H9 (cell line): ENCODE data around the gene ARHGAP4. TPM values are rescaled to one million over a fixed set of nuclear protein-coding genes. Genes with fewer than 3 reads are reported as not detected.

Experiments
- DNase-seq: peaks from one replicate; pipeline ENCODE4 v3.0.0-alpha.2; 2017
- H2AFZ ChIP-seq: one replicate; pipeline ENCODE4 v1.6.1; 2013; ENCODE audit warnings: mild to moderate bottlenecking, low read length, control low read depth, moderate library complexity
- H2AK5ac ChIP-seq: 2 replicates; pipeline ENCODE4 v1.6.1; 2013; ENCODE audit warnings: low read length, control low read depth, mixed read lengths; ENCODE audit not compliant: insufficient read length
- H2BK120ac ChIP-seq: one replicate; pipeline ENCODE4 v1.6.1; 2013; ENCODE audit warnings: low read depth, mild to moderate bottlenecking, low read length, control low read depth, inconsistent platforms; ENCODE audit not compliant: poor library complexity, severe bottlenecking
- H2BK12ac ChIP-seq: 2 replicates; pipeline ENCODE4 v1.6.1; 2013; ENCODE audit warnings: low read length, control low read depth, mixed read lengths, low read depth; ENCODE audit not compliant: insufficient read length
- H2BK15ac ChIP-seq: 2 replicates; pipeline ENCODE4 v1.6.1; 2013; ENCODE audit warnings: low read depth, low read length, control low read depth
- H2BK20ac ChIP-seq: one replicate; pipeline ENCODE4 v1.6.1; 2013; ENCODE audit warnings: low read depth, mild to moderate bottlenecking, low read length, control low read depth, inconsistent platforms; ENCODE audit not compliant: poor library complexity, severe bottlenecking
- H2BK5ac ChIP-seq: 2 replicates; pipeline ENCODE4 v1.6.1; 2013; ENCODE audit warnings: low read length, control low read depth, mixed read lengths; ENCODE audit not compliant: insufficient read length
- H3K14ac ChIP-seq: 2 replicates; pipeline ENCODE4 v1.6.1; 2013; ENCODE audit warnings: low read length, control low read depth; ENCODE audit not compliant: insufficient read depth
- H3K18ac ChIP-seq: 2 replicates; pipeline ENCODE4 v1.6.1; 2013; ENCODE audit warnings: low read depth, mild to moderate bottlenecking, mixed read lengths, low read length, control low read depth; ENCODE audit not compliant: insufficient read length
- H3K23ac ChIP-seq: 2 replicates; pipeline ENCODE4 v1.6.1; 2013; ENCODE audit warnings: low read length, control low read depth, mixed read lengths, low read depth; ENCODE audit not compliant: insufficient read length
- H3K23me2 ChIP-seq: 2 replicates; pipeline ENCODE4 v1.6.1; 2013; ENCODE audit warnings: low read depth, mild to moderate bottlenecking, mixed read lengths, low read length, control low read depth; ENCODE audit not compliant: insufficient read length, poor library complexity, severe bottlenecking
- H3K27ac ChIP-seq: 2 replicates; pipeline ENCODE4 v1.5.1; 2013; ENCODE audit warnings: low read length, control low read depth, mixed read lengths, low read depth; ENCODE audit not compliant: insufficient read length
- H3K27me3 ChIP-seq: 2 replicates; pipeline ENCODE4 v1.6.1; 2013; ENCODE audit warnings: low read length, control low read depth, inconsistent platforms; ENCODE audit not compliant: insufficient read depth
- H3K4ac ChIP-seq: 2 replicates; pipeline ENCODE4 v1.6.1; 2013; ENCODE audit warnings: low read depth, mild to moderate bottlenecking, control low read depth, inconsistent platforms, low read length, moderate library complexity
- H3K4me1 ChIP-seq: 2 replicates; pipeline ENCODE4 v1.6.1; 2013; ENCODE audit warnings: low read length, control low read depth, inconsistent platforms; ENCODE audit not compliant: insufficient read depth
- H3K4me2 ChIP-seq: 2 replicates; pipeline ENCODE4 v1.6.1; 2013; ENCODE audit warnings: low read length, control low read depth, mixed read lengths; ENCODE audit not compliant: insufficient read length, insufficient read depth
- H3K56ac ChIP-seq: 2 replicates; pipeline ENCODE4 v1.6.1; 2013; ENCODE audit warnings: low read depth, mild to moderate bottlenecking, mixed read lengths, low read length, control low read depth; ENCODE audit not compliant: insufficient read length
- H3K79me1 ChIP-seq: 2 replicates; pipeline ENCODE4 v1.6.1; 2013; ENCODE audit warnings: low read depth, mild to moderate bottlenecking, moderate library complexity, low read length, control low read depth, inconsistent platforms; ENCODE audit not compliant: insufficient read depth, poor library complexity, severe bottlenecking
- H3K79me2 ChIP-seq: 2 replicates; pipeline ENCODE4 v1.6.1; 2013; ENCODE audit warnings: low read length, control low read depth, inconsistent platforms; ENCODE audit not compliant: insufficient read depth
- H3K9ac ChIP-seq: 2 replicates; pipeline ENCODE4 v1.6.1; 2013; ENCODE audit warnings: low read length, control low read depth, mixed read lengths; ENCODE audit not compliant: insufficient read length; ENCODE audit errors: extremely low read depth
- H3K9me3 ChIP-seq: one replicate; pipeline ENCODE4 v1.6.1; 2013; ENCODE audit warnings: low read depth, low read length, inconsistent platforms; ENCODE audit not compliant: control insufficient read depth
- H3T11ph ChIP-seq: one replicate; pipeline ENCODE4 v1.6.1; 2013; ENCODE audit warnings: mild to moderate bottlenecking, low read length, control low read depth, inconsistent platforms
- H4K20me1 ChIP-seq: one replicate; pipeline ENCODE4 v1.6.1; 2013; ENCODE audit not compliant: control insufficient read depth, insufficient read length, insufficient read depth
- H4K5ac ChIP-seq: 2 replicates; pipeline ENCODE4 v1.6.1; 2013; ENCODE audit warnings: low read depth, mild to moderate bottlenecking, mixed read lengths, low read length, control low read depth; ENCODE audit not compliant: insufficient read length
- H4K8ac ChIP-seq: replicated peaks from 2 replicates; pipeline ENCODE4 v1.6.1; 2013; ENCODE audit warnings: low read length, control low read depth, mixed read lengths, low read depth; ENCODE audit not compliant: insufficient read length
- H4K91ac ChIP-seq: 2 replicates; pipeline ENCODE4 v1.6.1; 2013; ENCODE audit warnings: low read depth, mild to moderate bottlenecking, moderate library complexity, mixed read lengths, low read length, control low read depth; ENCODE audit not compliant: insufficient read length
- H3K27ac Mint-ChIP-seq, 3 experiments: 2 replicates in 2 of 3; 3 replicates in 1 of 3; pipeline ENCODE4 v1.8.0; 2020 to 2021; ENCODE audit warnings: mixed read lengths in 3 of 3, mild to moderate bottlenecking in 1 of 3, moderate library complexity in 1 of 3
- H3K27me3 Mint-ChIP-seq: 2 replicates; pipeline ENCODE4 v1.8.0; 2021; ENCODE audit warnings: low read depth, mild to moderate bottlenecking, moderate library complexity, mixed read lengths
- H3K36me3 Mint-ChIP-seq, 3 experiments: 2 replicates in 2 of 3; 3 replicates in 1 of 3; pipeline ENCODE4 v1.8.0; 2020 to 2021; ENCODE audit warnings: low read depth in 3 of 3, mixed read lengths in 3 of 3; ENCODE audit not compliant: insufficient read depth in 1 of 3
- H3K4me1 Mint-ChIP-seq, 2 experiments: 2 replicates each; pipeline ENCODE4 v1.8.0; 2020; ENCODE audit warnings: mixed read lengths in 2 of 2
- H3K4me3 Mint-ChIP-seq, 2 experiments: 2 replicates in 1 of 2; 3 replicates in 1 of 2; pipeline ENCODE4 v1.8.0; 2020 to 2021; ENCODE audit warnings: mild to moderate bottlenecking in 2 of 2, mixed read lengths in 2 of 2, moderate library complexity in 1 of 2
- H3K9me3 Mint-ChIP-seq, 2 experiments: 2 replicates in 1 of 2; 3 replicates in 1 of 2; pipeline ENCODE4 v1.8.0; 2020; ENCODE audit warnings: mild to moderate bottlenecking in 2 of 2, mixed read lengths in 2 of 2, moderate library complexity in 1 of 2
- CTCF ChIP-seq: fragments of 200-600 bp; sonication (generic); conservative IDR thresholded peaks from 3 replicates; pipeline ENCODE4 v1.8.0; 2021; ENCODE audit warnings: antibody characterized with exemption, mild to moderate bottlenecking
- WGBS: extraction: QIAGEN DNeasy Blood & Tissue Kit; methylation state at CpG from one replicate; pipeline ENCODE4 v1.1.7; 2013; ENCODE audit warnings: missing lambda C conversion rate, low lambda C conversion rate, mixed read lengths; ENCODE audit not compliant: insufficient read length; ENCODE audit errors: extremely low coverage; 5-methylcytosine and 5-hydroxymethylcytosine counted together
- total RNA-seq: library from RNA; stranded (reverse); gene quantifications from 2 replicates; pipeline ENCODE4 v1.2.1, GENCODE V29; 2021

ARHGAP4 gene
- total RNA-seq, 1 experiment from 2014 or later: 37.8 TPM

- Histone ChIP-seq H3K18ac (no peak overlapping the region), H2BK12ac (no peak overlapping the region), H2BK15ac (no peak overlapping the region), H3K9me3 (peaks cover 5% of the 10 kb centered on the region), H2BK20ac (no peak overlapping the region), H3K23me2 (no peaks in the 10 kb centered on the region), H3K4ac (no peak overlapping the region), H4K8ac (no peak overlapping the region), H2BK120ac (no peak overlapping the region), H2AK5ac (no peak overlapping the region), H4K20me1 (no peaks in the 10 kb centered on the region), H3K4me2 (no peak overlapping the region), H3K14ac (no peak overlapping the region), H3K9ac (no peak overlapping the region), H3K27me3 (no peaks in the 10 kb centered on the region), H3T11ph (no peak overlapping the region), H2BK5ac (no peak overlapping the region), H3K79me2 (no peaks in the 10 kb centered on the region), H3K56ac (no peak overlapping the region), H3K23ac (no peak overlapping the region), H4K91ac (no peak overlapping the region), H3K4me1 (no peaks in the 10 kb centered on the region), H3K79me1 (no peaks in the 10 kb centered on the region), H2AFZ (no peak overlapping the region), H3K27ac (no peak overlapping the region), H4K5ac (no peak overlapping the region)
- Mint-ChIP-seq H3K9me3 (peaks cover 49 to 63% of the 10 kb centered on the region in 2 experiments), H3K27ac (no peak overlapping the region), H3K4me3 (no peak overlapping the region), H3K27me3 (no peaks in the 10 kb centered on the region), H3K4me1 (peaks cover 0 to 3% of the 10 kb centered on the region in 2 experiments; a peak in 1 of 4 replicates), H3K36me3 (peaks cover 3 to 32% (median 12%) of the 10 kb centered on the region in 3 experiments; a peak in 5 of 7 replicates)
- no peak for TF ChIP-seq CTCF
- no CpG with 5 or more reads among the region's 37 CpGs for WGBS
- peak; percentile 62 for DNase-seq
These were observed 16.8 kb downstream of the ARHGAP4 start for GRCh38 chrX:153909024-153909979.
